ENCODE measurements around the gene AKNA. TPM values are rescaled to one million over a fixed set of nuclear protein-coding genes. Genes with fewer than 3 reads are reported as not detected.

AKNA gene
- total and polyA plus RNA-seq, 2 of the 8 experiments (the other 6 are each of a cell fraction or from before 2014, with no cell fraction given): 21.0 to 27.4 TPM

GRCh38 chr9:114432323-114433067 is 44.7 kb upstream of the AKNA start:
- Histone ChIP-seq H2BK120ac (replicated peaks; ENCODE audit: low read depth, low read length) (no peak overlapping the region), H4K8ac (ENCODE audit: extremely low read depth, insufficient read depth, low read length) (no peak overlapping the region), H2BK15ac (ENCODE audit: low read length) (no peak overlapping the region), H3K9me3 (ENCODE audit: insufficient read depth in 2 of 2, low read depth in 1 of 2, low read length in 1 of 2) (no peaks in the 10 kb centered on the region), H3K27ac (ENCODE audit: low read depth, low read length) (no peak overlapping the region), H3K4me3 (ENCODE audit: extremely low read depth in 1 of 4, insufficient read depth in 2 of 4, low read depth in 3 of 4, low read length in 4 of 4) (no peak overlapping the region), H2AK5ac (ENCODE audit: low read depth, low read length) (no peak overlapping the region), H2AFZ (ENCODE audit: low read length) (no peak overlapping the region), H2BK20ac (ENCODE audit: low read length) (no peak overlapping the region), H3K79me2 (ENCODE audit: control insufficient read depth in 1 of 2, insufficient read depth in 2 of 2, low read length in 2 of 2) (no peaks in the 10 kb centered on the region), H3K9ac (replicated peaks in 1 of 4; ENCODE audit: extremely low read depth in 1 of 4, low read depth in 3 of 4, low read length in 3 of 4) (no peak overlapping the region), H2BK12ac (ENCODE audit: low read depth, low read length) (no peak overlapping the region), H4K20me1 (replicated peaks in 1 of 2; ENCODE audit: control insufficient read depth in 1 of 2, insufficient read depth in 2 of 2, low read length in 2 of 2) (peaks cover 0 to 3% of the 10 kb centered on the region in 2 experiments), H3K18ac (ENCODE audit: extremely low read depth, low read length) (no peak overlapping the region), H3K23ac (ENCODE audit: insufficient read length) (no peak overlapping the region), H3K4me1 (replicated peaks in 1 of 4; ENCODE audit: control insufficient read depth in 3 of 4, insufficient read depth in 4 of 4, low read length in 3 of 4) (peaks cover 0 to 6% (median 0%) of the 10 kb centered on the region in 4 experiments; a peak in 3 of 7 replicates), H3K36me3 (ENCODE audit: control insufficient read depth in 2 of 4, insufficient read depth in 4 of 4, low read length in 3 of 4) (no peaks in the 10 kb centered on the region), H3K56ac (replicated peaks; ENCODE audit: insufficient read length, low read depth, low read length) (no peak overlapping the region), H2BK5ac (ENCODE audit: low read depth, low read length) (no peak overlapping the region), H3K79me1 (ENCODE audit: low read depth, low read length) (no peaks in the 10 kb centered on the region), H3K4ac (replicated peaks; ENCODE audit: insufficient read length, low read depth, low read length) (no peak overlapping the region), H3K14ac (ENCODE audit: insufficient read length) (no peak overlapping the region), H4K5ac (ENCODE audit: insufficient read length, low read depth, low read length) (no peak overlapping the region), H3K23me2 (ENCODE audit: low read depth, low read length) (no peaks in the 10 kb centered on the region), H3K4me2 (ENCODE audit: insufficient read depth in 1 of 2, low read depth in 2 of 2, low read length in 2 of 2) (no peak overlapping the region), H4K91ac (replicated peaks; ENCODE audit: insufficient read length, low read length) (no peak overlapping the region), H3K27me3 (replicated peaks in 1 of 4; ENCODE audit: control insufficient read depth in 3 of 4, extremely low read depth in 1 of 4, insufficient read depth in 3 of 4, low read length in 3 of 4) (no peaks in the 10 kb centered on the region; a peak in 1 of 7 replicates)
- WGBS, 2 experiments (ENCODE audit: extremely low coverage in 1 of 2, insufficient coverage in 1 of 2, insufficient read length in 1 of 2, insufficient replicate concordance in 2 of 2, low coverage in 1 of 2, low lambda C conversion rate in 2 of 2, missing lambda C conversion rate in 1 of 2): 61% methylated on average over 4 of the region's 6 CpGs; no CpG with 5 or more reads in 1 of the 2 experiments
- ChIA-PET CTCF (ENCODE audit: partially characterized antibody) (interaction anchor here (0.6 to 22.5 kb wide), 13 partner anchors 10 to 247 kb away, joined by 3 to 271 read pairs (median 29); partner anchors contain the start of genes TEX53 and WHRN), POLR2A (ENCODE audit: partially characterized antibody) (no interaction called here)
- DNase-seq (ENCODE audit: low read depth in 1 of 2, low spot score in 2 of 2) (no peak), FAIRE-seq (no peak)
- TF ChIP-seq POU5F1 (IDR thresholded peaks at IDR 0.05; ENCODE audit: low read depth, low read length): no peak
- TF ChIP-seq BRCA1 (IDR thresholded peaks at IDR 0.05; ENCODE audit: low read depth, low read length): no peak
- no peak for TF ChIP-seq KDM1A (IDR thresholded peaks at IDR 0.05; ENCODE audit: borderline replicate concordance, low read length)
- TF ChIP-seq GABPA (IDR thresholded peaks at IDR 0.05; ENCODE audit: borderline replicate concordance, insufficient read depth, low read length): no peak
- no peak for TF ChIP-seq PHF8 (conservative IDR thresholded peaks at IDR 0.05; ENCODE audit: low read depth, low read length)
- no peak for TF ChIP-seq EZH2 (IDR thresholded peaks at IDR 0.05; ENCODE audit: low read depth, low read length, severe bottlenecking)
- TF ChIP-seq POLR2A (IDR thresholded peaks at IDR 0.05; ENCODE audit: control extremely low read depth in 1 of 2, low read depth in 2 of 2, low read length in 2 of 2): no peak
- TF ChIP-seq TBP (IDR thresholded peaks at IDR 0.05; ENCODE audit: low read depth, low read length): no peak
